GM12872 (cell line): ENCODE measurements around the gene KAT5.

ENCODE experiments used
- TF ChIP-seq, protein P1 (sequence below): IDR thresholded peaks from 3 replicates; pipeline ENCODE4 v1.5.1; 2011; ENCODE audit warnings: low read depth, mild to moderate bottlenecking, low read length, moderate library complexity; ENCODE audit not compliant: insufficient read depth

Gene KAT5

DNA sequence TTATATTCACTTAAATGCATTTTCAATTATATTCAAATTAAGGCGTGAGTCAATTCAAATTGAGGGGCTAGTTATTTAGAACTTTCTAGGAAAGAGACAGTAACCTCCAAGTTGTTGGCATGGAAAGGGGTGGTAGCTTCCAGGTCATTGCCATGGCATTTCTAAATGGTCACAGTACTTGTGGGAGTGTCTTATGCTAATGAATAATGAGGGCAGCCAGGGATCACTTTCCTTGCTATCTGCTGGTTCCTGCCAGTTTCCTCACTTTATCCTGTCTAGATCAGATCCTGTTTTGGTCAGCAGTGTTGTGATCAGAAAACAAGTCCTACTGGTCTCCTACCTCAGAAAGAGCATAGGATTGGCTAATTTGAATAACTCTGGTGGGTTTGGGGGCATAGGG lies 30.3 kb downstream of the KAT5 start:
- TF ChIP-seq, protein P1, sequence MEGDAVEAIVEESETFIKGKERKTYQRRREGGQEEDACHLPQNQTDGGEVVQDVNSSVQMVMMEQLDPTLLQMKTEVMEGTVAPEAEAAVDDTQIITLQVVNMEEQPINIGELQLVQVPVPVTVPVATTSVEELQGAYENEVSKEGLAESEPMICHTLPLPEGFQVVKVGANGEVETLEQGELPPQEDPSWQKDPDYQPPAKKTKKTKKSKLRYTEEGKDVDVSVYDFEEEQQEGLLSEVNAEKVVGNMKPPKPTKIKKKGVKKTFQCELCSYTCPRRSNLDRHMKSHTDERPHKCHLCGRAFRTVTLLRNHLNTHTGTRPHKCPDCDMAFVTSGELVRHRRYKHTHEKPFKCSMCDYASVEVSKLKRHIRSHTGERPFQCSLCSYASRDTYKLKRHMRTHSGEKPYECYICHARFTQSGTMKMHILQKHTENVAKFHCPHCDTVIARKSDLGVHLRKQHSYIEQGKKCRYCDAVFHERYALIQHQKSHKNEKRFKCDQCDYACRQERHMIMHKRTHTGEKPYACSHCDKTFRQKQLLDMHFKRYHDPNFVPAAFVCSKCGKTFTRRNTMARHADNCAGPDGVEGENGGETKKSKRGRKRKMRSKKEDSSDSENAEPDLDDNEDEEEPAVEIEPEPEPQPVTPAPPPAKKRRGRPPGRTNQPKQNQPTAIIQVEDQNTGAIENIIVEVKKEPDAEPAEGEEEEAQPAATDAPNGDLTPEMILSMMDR = no peak

DNA sequence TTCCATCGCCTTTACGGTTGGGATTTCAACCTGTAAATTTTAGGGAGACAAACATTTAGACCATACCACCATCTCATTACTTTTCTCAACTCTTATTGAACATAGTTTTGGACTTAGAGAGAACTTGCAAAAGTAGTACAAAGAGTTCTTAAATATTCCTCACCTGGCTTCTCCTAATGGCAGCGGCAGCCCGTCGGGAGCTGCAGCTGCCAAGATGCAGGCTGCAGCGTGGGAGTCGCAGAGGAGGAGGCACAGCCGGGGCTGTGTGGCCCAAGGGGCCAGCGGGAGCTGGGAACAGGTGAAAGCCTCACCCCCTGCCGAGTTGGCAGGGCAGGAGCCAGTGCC lies 31.6 kb downstream of the KAT5 start:
- TF ChIP-seq, protein P1 = no peak

DNA sequence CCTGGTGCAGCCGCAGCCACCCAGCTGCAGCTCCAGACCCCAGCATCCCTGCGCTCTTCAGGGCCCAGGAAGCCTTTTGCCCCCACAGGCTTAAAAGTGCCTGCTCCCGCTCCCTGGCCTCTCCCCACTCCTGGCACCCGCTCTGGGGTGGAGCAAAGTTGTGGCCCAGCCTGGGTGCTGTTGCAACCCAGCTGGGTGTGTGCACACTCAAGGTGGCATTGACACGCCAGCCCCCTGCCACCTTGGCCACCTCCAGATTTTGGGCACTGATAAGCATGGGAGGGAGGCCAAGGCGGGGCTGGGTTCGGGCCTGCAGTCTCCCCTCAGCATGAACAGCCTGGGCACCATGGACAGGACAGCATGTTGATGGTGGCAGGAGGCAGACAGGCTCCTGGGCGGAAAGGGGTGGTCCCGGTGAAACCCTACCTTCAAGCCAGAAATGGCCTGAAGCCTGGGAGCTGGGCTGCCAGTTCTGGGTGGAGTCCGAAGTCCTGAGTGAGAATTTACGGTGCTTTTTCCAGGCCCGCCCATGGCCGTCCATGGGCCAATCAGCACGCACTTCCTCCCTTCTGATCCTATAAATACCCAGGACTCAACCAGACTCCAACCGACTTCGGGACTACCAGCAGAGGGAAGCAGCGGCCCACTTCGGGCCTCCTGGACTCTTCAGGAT lies 32.1 kb downstream of the KAT5 start:
- TF ChIP-seq, protein P1 = 0 out of 3 replicates have a peak, but pooled peaks have one; percentile 14

DNA sequence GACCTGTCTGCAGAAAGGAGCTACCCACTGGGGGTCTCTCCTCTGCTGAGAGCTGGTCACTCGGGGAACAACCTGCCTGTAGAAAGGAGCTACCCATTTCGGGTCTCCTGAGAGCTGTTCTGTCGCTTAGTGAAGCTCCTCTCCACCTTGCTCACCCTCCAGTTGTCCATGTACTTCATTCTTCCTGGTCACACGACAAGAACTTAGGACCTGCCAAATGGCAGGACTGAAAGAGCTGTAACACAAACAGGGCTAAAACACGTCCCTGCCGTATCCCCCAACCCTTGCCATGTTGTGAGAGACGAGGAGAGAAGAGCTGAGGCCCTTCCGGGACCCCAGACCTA lies 32.6 kb downstream of the KAT5 start:
- TF ChIP-seq, protein P1 = no peak

DNA sequence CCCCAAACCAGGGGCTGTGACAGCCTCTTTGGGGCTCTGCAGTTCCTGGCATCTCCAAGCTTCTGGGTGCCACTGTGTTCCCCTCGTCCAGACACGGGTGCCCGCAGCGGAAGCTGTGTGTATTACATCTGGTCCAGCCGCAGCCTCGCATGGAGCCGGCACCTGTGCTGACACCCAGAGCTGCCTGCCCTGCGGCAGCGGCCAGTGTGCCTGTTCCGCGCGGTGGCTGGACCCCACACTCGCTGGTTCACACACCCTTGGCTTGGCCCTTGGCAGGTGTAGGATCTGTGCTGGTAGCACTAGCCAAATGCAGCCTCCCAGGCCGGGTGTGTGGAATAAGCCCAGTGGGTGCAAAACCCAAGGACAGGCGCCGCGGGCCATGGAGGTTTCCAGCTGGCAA lies 33.0 kb downstream of the KAT5 start:
- TF ChIP-seq, protein P1 = no peak

DNA sequence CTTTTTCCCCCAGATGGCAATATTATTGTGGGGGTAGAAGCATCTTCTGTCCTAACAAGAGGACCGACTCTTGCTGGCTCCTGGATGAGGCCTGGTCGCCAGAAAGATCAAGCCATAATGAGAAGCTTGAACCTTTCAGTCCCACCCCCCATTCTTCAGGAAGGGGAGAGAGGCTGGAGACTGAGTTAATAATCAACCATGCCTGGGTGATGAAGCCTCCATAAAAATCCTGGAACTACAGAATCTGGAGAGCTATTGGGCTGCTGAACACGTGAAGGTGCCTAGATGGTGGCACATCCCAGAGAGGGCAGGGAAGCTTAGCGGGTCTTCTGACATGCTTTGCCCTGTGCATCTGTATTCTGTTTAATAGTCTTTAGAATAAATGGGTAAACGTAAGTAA lies 52.4 kb downstream of the KAT5 start:
- TF ChIP-seq, protein P1 = no peak

DNA sequence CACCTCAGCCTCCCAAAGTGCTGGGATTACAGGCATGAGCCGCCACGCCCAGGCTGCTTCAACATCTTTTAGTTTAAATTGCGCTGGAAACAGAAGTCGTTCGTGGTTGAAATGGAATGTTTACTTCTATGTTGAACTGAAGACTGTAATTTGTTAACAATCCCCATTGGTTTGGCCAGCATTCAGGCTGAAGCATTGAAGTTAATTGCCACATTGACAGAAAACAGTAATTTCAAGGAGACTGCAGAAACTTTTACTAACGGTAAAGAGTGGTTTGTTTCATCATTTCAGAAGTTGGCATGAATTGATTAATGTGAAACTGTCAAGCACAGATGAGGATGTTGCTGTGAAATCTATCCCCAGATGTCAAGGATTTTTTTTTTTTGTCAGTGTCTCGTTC lies 54.5 kb downstream of the KAT5 start:
- TF ChIP-seq, protein P1 = no peak
